Renal cortex interstitium (tissue), 11 donors: ENCODE data around the gene MAP4K4. TPM values are rescaled to one million over a fixed set of nuclear protein-coding genes. Genes with fewer than 3 reads are reported as not detected.
"Not testable (repeated sequence)": the region's sequence is repeated elsewhere in the genome, so short reads cannot be mapped to it uniquely, and the experiment has no call there.

Experiments
- DNase-seq, 11 donors: peaks; one replicate each; pipeline ENCODE4 v3.0.0-alpha.2; 2013; ENCODE audit warnings: low read depth in 9 of 11, low spot score in 4 of 11; ENCODE audit errors: extremely low read depth in 1 of 11
- polyA plus RNA-seq, 3 donors: library from polyadenylated mRNA; unstranded; fragments of 120-200 nt; gene quantifications; one replicate each; pipeline ENCODE4 v1.2.1, GENCODE V29; 2013; ENCODE audit not compliant: insufficient read length in 3 of 3

MAP4K4 gene
- polyA plus RNA-seq, 3 donors: 73.1 to 86.2 (median 80.4) TPM

DNA sequence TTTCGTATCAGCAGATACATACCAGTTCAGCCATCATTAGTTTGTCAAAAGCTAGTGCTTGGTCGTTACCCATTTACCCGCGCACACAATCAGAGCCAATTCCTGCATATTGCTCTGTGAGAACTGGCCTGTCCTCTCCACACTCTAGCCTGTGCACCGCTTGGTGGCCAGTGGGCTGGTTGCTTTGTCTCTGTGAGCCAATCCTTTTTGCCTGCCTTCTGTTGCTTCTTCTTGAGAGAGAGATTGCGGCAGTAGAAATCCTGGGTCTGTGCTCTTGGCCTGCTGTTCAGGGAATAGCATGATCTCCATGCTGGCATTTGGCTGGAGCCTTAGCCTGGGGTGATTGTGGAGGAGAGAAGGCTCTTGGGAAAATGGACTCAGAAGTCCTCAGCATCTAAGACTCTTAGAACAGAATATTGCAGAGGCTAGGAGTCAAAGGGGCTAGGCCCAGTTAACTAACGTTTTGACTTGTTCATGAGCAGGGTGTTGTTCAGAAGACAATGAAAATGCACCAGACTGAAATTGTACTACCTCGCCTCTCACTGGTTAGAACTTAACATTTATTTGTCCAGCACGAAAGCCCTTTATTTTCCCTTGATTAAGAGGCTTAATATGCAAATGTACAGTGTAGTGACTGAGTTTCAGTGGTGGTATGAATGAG is 37.1 kb downstream of the MAP4K4 start:
- no peak for DNase-seq

DNA sequence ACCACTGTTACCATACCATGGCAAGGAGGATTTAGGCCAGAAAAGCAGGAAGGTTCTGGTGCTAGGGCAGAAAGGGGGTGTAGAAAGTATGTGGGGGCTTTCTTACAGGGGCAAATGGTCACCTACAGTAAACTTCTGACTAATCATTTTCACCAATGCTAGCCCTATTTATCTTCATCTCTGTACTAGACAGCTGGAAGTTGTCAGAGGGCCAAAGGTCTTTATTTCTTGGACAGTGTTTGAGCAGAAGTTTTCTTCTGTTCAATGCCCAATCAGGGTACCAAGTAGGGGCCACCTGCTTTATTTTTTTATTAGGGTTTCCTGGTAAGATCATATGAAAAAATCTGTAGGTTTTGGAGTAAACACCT is 37.6 kb downstream of the MAP4K4 start:
- no peak for DNase-seq

DNA sequence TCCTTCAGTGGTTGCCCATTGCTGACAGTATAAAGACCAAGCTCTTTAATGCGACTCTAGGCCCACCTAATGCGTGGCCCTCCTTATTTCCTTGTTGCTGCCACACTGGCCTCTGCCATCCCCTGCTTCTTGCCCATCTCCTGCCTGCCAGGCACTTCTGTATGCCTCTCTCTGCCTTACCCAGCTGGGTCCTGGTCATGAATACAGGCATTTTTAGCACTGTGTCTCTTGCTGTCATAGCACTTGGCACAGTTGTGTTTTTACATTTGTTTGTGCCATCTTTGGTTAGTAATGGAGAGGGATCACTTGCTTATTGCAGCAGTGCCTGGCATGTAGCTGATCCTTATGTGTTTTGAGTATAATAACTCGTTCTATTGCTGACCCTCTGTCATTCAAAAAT is 38.7 kb downstream of the MAP4K4 start:
- no peak for DNase-seq

DNA sequence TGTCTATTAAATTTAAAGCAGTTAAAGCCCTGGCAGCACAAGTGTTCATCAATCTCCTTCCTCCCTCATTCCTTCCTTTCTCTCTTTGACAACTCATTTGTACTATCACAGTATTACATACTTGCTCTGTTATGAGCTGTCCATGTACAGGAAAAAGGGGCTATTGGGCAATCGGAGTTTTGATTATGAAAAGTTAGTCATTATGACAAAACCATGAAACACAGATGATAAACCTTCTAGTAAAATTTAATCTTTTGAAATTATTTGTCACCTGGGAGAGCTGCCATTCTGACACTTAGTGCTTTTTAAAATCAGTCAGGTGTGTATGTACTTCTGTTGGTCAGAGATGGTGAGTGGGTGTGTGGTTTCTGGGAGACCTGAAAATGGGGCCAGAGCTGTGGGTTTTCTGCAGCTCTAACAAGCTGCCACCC is 39.4 kb downstream of the MAP4K4 start:
- no peak for DNase-seq

DNA sequence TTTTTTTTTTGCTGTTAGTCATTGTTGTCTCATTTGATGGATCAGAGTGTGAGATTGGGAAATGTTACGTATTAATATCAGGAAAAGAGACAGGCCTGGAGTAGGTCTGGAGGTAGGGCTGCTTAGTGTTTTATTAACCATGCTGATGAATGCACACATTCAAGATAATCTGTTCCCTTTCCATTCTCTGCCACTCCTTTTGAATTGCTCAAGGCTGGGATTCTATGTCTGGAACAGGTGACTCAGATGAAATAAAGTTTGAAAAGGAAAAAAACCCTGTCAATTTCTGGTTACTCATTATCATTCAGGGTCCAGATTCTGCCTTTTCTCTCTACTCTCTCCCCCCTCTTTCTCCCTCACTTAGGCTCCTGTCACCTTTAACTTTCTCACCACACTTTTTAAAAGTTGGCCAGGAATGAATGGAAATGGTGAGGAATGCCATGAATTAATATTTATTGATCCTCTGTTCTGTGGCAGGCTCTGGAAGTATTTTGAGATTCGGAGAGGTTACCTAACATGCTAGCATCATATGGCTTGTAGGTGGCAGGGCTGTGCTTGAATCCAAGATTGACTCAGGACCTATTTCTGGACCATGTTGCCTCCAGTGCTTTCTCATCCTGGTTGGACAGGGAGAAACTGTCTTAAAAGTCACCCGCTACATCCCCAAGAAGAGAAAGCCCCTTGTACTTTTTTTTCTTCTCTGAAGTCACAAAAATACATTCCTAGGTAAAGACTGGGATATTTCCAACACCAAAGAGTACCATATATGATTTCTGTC is 40.2 kb downstream of the MAP4K4 start:
- DNase-seq: no peak

DNA sequence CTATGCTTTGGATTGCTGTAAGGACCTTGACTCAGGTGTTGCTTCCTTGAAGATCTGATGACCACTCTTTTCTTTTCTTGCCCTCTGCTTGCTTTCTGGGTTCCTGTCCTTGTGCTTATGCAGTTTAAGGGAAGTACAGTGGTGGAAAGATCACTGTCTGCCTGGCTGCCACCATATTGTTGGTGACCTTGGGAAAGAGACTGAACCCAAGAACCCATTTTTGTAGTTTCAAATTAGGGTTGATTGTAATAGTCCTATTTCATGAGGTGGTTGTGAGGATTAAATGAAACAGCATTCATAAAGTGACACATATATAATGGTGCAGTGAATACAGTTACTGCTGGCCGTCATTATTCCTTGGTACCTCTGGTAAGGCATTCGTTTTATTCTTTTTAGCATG is 41.1 kb downstream of the MAP4K4 start:
- no peak for DNase-seq

DNA sequence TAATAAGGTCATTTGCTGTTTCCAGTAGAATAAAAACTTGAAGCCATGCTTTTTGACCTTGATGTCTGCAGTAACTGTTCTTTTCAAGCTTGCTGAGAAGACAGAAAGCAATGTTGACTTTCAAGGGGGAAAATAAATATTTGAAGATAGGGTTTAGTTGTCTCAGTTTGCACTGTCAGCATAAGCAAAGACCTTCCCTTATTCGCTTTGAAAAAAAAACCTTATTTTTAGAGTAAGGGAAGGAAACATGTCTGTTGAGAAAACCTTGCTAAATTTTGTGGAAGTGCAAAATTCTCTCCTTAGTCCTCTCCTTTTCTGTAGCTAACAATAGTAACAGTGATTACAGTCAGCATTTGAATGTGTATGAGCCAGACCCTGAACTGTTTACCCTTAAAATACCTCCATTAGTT is 43.1 kb downstream of the MAP4K4 start:
- no peak for DNase-seq

DNA sequence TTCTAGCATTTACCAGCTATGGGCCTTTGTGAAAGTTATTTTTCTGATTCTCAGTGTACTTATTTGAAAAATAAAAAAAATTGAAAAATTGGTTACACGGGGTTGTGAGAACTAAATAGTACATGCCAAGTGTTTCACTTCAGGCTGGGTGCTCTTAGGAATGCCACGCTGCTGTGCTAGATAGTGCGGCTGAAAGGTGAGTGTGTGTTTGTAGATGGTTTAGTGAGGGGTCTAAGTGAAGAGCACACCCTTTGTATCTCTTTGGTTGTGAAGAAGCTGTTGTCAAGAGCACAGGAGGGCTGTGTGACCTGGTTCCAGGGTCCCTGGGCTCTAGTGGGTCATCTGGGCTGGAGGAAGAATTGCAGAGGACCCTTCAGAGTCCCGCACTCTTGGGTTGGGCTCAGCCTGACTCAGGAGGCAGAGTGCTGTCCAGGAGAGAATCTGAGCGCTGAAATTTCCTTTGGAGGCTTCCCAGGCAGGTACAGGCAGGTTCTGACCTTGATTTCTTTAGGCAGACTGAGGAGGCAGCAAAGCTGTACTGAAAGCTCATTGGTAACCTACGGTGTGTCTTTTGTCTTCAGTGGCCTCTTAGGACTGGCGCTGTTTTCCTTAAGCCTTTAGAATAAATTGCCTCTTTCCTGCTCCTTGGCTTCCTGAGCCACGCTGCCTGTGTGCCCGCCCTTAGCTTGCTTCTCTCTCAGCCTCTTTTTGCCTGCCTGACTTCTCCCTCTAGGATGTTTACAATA is 44.4 kb downstream of the MAP4K4 start:
- DNase-seq: no peak

DNA sequence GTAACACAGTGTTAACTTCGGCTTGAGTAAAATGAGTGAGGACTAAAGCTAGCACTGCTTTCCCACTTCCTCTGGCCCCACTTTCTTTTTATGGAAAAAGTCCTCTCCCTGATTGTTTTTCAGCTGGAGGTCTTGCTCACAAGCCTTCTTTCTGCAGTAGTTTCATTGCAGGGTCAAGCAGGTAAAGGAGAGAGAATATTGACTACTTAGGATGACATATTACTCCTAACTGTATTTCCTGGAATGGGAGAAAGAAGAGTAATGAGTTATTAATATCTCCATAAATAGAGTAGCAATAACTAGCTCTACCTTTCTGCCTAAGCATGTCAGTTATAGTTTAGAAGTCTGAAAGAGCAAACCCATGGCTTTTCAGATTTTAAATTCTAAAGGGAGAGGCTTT is 45.0 kb downstream of the MAP4K4 start:
- DNase-seq: no peak

DNA sequence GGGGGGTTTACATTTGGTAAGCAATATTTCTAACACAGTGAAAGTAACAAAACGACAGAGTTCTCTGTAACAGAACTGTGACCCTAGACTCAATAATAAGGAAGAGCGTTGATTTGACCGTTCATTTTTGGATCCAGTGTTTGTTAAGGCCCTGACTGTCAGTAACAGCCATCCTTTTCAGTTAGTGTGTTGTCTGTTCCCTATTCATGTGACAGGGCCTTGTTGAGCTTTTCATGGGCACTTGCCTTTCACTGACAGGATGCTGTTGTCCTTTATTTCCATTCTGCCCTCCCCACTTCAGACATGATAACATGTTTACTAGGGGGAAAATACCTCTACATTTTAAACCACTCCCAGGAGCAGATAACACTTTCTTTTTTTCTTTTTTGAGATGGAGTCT is 45.8 kb downstream of the MAP4K4 start:
- no peak for DNase-seq

DNA sequence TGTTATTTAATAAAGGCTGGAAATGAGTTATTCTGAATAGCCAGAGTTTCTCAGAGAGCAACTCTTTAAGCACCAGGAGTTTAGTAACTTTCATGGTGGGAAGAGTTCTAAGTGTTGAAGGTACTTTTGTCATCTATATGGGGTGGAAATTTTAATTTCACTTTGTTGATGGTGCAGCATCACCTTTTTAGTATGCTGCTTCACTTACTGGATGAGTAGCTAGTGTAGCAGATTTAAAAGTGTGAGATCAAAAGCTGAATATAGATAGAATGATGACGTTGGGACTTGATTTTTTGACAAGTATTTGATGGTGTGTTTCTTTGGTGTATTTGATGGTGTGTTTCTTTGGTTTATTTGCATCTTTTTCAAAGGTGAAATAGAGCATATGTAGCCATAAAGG is 47.3 kb downstream of the MAP4K4 start:
- DNase-seq: no peak

DNA sequence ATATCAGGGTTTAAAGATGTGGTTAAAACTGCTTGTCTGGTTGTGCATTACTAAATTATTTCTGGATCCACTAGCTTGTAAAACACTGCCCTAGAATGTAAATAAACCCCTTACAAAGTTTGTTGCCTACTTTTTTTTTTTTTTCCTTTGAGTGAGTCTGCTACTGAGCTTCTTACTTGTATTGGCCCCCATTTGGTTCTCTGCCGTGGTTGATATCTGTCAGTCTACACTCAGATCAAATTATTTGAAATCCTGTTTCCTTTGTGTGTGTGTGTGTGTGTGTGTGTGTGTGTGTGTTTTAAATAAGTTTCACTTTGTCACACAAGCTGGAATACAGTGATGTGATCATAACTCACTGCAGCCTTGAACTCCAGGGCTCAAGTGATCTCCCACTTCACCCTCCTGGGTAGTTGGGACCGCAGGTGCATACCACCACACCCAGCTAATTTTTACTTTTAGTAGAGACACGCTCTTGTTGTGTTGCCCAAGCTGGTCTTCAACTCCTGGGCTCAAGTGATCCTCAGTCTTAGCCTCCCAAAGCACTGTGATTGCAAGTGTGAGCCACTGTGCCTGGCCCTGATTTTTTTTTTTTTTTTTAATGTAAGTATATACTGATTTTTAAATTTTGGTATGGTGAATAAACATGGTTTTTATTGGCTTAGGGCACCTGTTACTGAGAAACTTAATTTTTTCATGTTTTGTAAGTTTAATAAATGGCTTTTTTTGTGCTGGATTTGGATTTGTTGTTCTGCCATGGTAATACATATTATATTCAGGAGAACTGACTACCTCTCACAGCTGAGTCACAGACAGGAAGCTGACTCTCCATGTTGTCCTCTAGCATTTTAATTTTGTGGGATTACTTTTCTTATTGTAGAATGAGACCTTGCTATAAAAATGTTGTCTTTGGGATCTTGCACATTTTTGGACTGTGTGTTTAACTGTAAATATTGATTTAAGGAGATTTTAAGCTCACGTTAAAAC is 48.5 kb downstream of the MAP4K4 start:
- no peak for DNase-seq

DNA sequence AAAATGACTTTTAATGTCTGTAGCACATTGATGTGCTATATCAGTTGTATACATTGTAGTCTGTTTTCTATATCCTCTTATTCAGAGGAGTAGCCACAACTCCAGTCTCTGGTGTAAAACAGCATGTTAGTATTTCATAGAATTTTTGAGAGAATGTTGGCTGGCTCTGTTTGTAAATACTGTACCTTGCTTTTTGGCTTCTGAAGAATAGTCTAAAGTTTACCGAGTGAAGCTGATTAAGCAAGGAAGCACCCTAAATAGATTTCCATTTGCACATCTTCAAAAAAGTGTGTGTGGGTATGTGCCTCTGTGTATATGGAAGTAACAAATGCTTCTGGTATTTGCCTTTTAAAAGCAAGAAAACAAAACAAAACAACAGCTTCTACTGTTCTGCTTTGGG is 50.5 kb downstream of the MAP4K4 start:
- DNase-seq: no peak

DNA sequence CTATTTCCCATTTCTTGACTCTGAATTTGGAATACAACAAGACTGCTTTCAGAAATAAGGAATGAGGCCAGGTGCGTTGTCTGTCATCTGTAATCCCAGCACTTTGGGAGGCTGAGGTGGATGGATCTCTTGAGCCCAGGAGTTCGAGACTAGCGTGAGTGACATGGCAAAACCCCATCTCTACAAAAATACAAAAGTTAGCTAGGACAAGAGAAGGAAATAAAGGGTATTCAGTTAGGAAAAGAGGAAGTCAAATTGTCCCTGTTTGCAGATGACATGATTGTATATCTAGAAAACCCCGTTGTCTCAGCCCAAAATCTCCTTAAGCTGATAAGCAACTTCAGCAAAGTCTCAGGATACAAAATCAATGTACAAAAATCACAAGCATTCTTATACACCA is 51.0 kb downstream of the MAP4K4 start:
- not testable (repeated sequence) for DNase-seq

DNA sequence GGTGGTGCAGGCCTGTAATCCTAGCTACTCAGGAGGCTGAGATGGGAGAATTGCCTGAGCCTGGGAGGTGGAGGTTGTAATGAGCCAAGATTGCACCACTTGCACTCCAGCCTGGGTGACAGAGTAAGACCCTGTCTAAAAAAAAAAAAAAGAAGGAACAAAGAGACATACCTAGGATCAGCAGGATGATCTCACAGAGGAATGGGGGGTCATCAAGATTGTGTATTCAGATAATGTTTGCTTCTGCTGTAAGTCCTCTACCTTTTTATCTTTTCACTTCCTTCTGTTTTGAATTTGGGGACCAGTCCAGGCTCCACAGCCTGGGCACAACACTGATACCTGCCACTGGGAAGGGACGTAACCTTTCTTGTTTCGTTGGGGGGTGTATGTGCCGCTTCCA is 53.2 kb downstream of the MAP4K4 start:
- no peak for DNase-seq

DNA sequence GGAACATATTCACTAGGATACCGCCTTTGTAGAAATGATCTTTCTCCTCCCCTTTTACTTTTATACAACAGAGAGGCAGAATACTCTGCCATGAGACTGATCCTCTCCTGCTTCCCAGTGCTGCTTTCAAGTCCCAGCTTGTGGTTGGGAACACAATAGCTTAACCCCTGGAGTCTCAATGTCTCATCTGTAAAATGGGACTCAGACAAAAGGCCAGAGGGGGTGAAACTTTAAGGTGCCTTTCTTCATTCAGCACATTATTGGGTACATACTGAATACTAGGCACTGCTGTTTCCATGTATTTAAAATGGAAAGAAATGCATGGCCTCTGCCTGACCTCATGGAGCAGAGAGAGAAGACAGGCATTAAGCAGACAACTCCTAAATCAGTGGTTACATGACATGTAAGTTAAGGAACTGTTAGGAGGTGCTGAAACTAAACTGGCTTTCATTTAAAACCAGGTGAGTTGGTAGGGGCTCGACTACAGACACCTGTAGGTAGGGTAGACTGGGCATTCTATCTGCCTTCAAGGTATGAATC is 53.8 kb downstream of the MAP4K4 start:
- DNase-seq: no peak

DNA sequence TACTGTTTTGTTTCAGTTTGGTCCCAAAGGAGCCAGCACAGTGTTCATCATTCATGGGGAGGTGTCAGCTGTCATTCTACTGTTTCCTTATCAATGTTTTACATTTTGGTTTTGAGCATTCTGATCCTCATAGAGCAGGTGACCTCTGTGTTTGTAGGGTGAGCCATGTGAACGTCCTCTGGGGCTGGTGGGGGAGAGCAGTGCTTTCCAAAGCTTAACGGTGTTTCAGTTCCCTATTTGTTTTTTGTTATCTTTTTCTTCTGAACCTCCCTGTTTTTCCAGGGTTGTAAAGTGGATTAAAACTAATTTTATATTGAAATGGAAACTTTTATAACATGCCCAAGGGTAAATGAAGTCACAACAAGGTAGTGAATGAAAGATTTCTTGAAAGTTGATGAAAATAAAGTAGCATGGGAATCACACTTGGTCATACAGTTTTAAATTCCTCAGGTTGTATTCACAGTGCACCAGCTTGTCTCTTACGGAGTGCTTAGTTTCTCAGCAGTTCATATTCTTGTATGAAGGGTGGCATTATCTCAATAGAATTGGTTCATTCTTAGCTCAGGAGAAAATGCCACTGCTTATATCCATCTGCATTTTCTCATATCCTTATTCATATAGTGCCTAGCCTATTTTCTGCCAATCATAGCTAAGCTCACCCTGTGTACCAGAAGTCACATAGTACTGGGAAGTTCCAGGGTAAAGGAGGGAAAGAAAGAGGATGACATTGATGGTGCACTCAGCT is 54.5 kb downstream of the MAP4K4 start:
- DNase-seq: no peak
